OCI-LY7 (cell line): ENCODE data around the gene NEU2. TPM values are rescaled to one million over a fixed set of nuclear protein-coding genes. Genes with fewer than 3 reads are reported as not detected.

Experiments used
- BruUV-seq: library from RNA; stranded (reverse); fragments of 400-500 nt; replicated peaks from 2 replicates; lab custom pipeline; 2021; lab: Mats Ljungman, UMichigan
- CTCF ChIA-PET: fragments of 300-600 bp; sonication (Branson Sonifier 250); formaldehyde crosslinking; loops from one replicate; lab custom pipeline; 2022; ENCODE audit warnings: antibody characterized with exemption; ENCODE audit not compliant: unreplicated experiment; lab: Charles Lee
- POLR2A ChIA-PET: fragments of 300-600 bp; sonication (Branson Sonifier 250); formaldehyde crosslinking; loops from one replicate; lab custom pipeline; 2022; ENCODE audit warnings: antibody characterized with exemption; lab: Charles Lee
- DNase-seq: peaks from one replicate; pipeline ENCODE4 v3.0.0-alpha.2; 2015; ENCODE audit warnings: low spot score
- H2AFZ ChIP-seq: fragments of 200-600 bp; sonication (generic), shearing (Covaris generic); 2 replicates; pipeline ENCODE4 v1.6.1; 2014; ENCODE audit warnings: mild to moderate bottlenecking, antibody characterized with exemption, low read length, moderate library complexity
- H3K27ac ChIP-seq: fragments of 200-600 bp; sonication (generic); 2 replicates; pipeline ENCODE4 v1.5.1; 2014; ENCODE audit warnings: mixed run types, low read depth, mild to moderate bottlenecking, moderate library complexity, low read length, inconsistent platforms; ENCODE audit not compliant: poor library complexity, severe bottlenecking
- H3K36me3 ChIP-seq: fragments of 200-600 bp; sonication (generic); 2 replicates; pipeline ENCODE4 v1.6.1; 2014; ENCODE audit warnings: mild to moderate bottlenecking, antibody characterized with exemption, low read length, moderate library complexity, mixed read lengths; ENCODE audit not compliant: insufficient read depth
- H3K4me1 ChIP-seq: fragments of 200-600 bp; sonication (generic); 2 replicates; pipeline ENCODE4 v1.5.1; 2014; ENCODE audit warnings: mild to moderate bottlenecking, low read length; ENCODE audit not compliant: insufficient read depth, poor library complexity, severe bottlenecking
- H3K4me2 ChIP-seq: fragments of 200-600 bp; sonication (generic); 2 replicates; pipeline ENCODE4 v1.6.1; 2014; ENCODE audit warnings: mild to moderate bottlenecking, low read length
- H3K4me3 ChIP-seq: fragments of 200-600 bp; sonication (generic); 2 replicates; pipeline ENCODE4 v1.5.1; 2014; ENCODE audit warnings: mild to moderate bottlenecking, low read depth, low read length; ENCODE audit not compliant: poor library complexity, severe bottlenecking
- H3K79me2 ChIP-seq: fragments of 200-600 bp; sonication (generic); 2 replicates; pipeline ENCODE4 v1.6.1; 2016; ENCODE audit warnings: low read depth, mild to moderate bottlenecking, low read length, moderate library complexity, mixed read lengths; ENCODE audit not compliant: insufficient read depth
- H3K9me2 ChIP-seq: fragments of 200-600 bp; sonication (generic); 2 replicates; pipeline ENCODE4 v1.6.1; 2016; ENCODE audit warnings: mild to moderate bottlenecking, low read length, mixed read lengths; ENCODE audit not compliant: insufficient read depth
- H3K9me3 ChIP-seq: fragments of 200-600 bp; sonication (generic); 2 replicates; pipeline ENCODE4 v1.6.1; 2014; ENCODE audit warnings: mild to moderate bottlenecking, mixed run types, low read length, mixed read lengths
- H4K20me1 ChIP-seq: fragments of 200-600 bp; sonication (generic); 2 replicates; pipeline ENCODE4 v1.6.1; 2014; ENCODE audit warnings: mild to moderate bottlenecking, antibody characterized with exemption, low read length, moderate library complexity, mixed read lengths; ENCODE audit not compliant: insufficient read depth
- EZH2phosphoT487 ChIP-seq: fragments of 200-600 bp; sonication (generic); IDR thresholded peaks from 2 replicates; pipeline ENCODE4 v1.6.1; 2018; ENCODE audit warnings: low read depth, borderline replicate concordance, mild to moderate bottlenecking, mixed run types, antibody characterized with exemption, low read length, moderate library complexity, mixed read lengths
- intact Hi-C: fragments of 100-400 bp; cut with micrococcal nuclease; formaldehyde crosslinking; loops from one replicate; pipeline ENCODE4 v1.10.0; 2022; ENCODE audit not compliant: unreplicated experiment
- total RNA-seq, 2 experiments: library from RNA; depleted of rRNA in 1 of 2; stranded (reverse); fragments of >200 nt in 1 of 2; shearing (Covaris generic) in 1 of 2; gene quantifications; 2 replicates each; pipeline ENCODE4 v1.2.3, GENCODE V29; 2014 to 2022
- TF ChIP-seq, protein P1 (sequence below): fragments of 200-600 bp; sonication (generic); conservative IDR thresholded peaks from 2 replicates; pipeline ENCODE4 v1.5.1; 2014; ENCODE audit warnings: mild to moderate bottlenecking, antibody characterized with exemption, low read length, moderate library complexity, mixed read lengths

The NEU2 gene
- total RNA-seq, 2 experiments from 2014 or later = not detected

DNA sequence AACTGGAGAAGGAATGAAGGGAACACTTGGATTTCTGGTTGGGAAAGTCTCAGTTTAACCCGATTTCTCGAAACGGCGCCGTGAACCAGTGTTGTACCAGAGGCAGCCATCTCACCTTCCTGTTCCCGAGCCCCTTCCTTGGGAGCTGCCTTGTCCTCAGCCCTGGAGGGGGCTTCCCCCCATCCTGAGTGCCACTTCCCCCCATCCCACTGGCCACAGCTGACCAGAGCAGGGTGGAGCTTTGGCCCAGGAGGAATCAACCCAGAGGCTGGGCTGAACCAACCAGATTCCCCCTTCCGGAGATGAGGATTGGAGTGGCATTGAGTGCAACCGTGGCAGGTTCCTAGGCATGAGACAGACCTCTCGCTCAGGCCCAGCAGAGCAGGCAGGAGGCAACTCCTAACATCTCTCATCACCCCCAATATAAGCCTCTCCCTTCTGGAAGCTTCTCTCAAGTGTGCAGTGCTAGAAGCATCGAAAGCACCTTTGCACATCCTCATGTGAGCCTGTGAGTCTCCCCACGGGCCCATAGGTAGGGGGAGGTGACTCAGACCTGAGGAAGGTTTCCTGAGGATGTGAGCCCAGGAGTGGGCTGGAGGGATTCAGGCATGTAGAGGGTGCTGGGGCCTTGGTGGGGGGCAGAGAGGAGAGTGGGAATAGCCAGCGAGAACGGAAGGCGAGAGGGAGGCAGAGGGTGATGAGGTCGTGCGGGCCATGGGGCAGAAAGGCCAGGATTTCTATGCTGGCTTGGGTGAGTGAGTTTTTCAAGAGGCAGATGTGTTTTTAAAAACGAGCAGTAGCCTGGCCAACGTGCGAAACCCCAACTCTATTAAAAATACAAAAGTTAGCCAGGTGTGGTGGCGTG, 31.4 kb upstream of the NEU2 start:
- CTCF ChIA-PET = no interaction called here

DNA sequence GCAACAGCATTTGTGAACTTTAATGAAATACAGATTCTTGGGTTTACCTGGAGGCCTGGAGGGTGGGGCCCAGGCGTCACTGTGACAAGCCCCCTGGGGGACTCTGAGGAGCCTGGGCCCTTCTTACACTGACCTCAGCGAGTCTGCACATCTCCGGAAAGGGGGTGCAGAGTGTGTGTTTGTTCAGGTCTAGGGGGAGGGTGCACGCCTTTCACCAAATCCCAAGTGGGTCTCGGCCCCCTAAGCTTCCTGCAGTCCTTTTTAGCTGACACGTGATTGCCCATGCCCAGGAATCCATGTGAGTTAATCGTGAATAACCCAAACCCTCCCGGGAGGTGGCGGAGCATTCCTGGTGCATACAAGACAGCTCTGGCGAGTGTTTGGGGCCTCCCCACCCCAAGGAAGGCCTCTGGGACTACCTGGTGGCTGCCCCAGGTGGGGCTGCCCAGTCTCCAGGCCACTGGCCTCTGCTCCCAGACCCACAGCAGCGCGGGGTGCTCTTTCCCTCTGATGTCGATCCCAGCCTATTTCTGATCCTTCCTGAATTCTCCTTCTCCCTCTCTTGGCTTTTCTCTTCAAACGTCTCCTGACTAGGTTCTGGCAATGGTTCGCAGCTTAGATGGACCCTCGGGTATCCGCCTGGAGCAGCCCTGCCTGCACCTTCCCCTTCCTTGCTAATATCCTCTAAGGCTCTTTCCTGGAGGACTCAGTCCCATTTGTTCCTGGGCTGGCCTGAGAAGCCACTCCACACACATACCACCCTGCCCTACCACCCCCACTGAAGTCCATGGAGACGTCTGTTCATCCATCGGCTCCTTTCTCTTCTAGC, 29.4 kb upstream of the NEU2 start:
- no TSS peak for BruUV-seq
- TF ChIP-seq EZH2phosphoT487 = no peak
- TF ChIP-seq, protein P1, sequence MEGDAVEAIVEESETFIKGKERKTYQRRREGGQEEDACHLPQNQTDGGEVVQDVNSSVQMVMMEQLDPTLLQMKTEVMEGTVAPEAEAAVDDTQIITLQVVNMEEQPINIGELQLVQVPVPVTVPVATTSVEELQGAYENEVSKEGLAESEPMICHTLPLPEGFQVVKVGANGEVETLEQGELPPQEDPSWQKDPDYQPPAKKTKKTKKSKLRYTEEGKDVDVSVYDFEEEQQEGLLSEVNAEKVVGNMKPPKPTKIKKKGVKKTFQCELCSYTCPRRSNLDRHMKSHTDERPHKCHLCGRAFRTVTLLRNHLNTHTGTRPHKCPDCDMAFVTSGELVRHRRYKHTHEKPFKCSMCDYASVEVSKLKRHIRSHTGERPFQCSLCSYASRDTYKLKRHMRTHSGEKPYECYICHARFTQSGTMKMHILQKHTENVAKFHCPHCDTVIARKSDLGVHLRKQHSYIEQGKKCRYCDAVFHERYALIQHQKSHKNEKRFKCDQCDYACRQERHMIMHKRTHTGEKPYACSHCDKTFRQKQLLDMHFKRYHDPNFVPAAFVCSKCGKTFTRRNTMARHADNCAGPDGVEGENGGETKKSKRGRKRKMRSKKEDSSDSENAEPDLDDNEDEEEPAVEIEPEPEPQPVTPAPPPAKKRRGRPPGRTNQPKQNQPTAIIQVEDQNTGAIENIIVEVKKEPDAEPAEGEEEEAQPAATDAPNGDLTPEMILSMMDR = no peak
- intact Hi-C loops = no loop called here
- CTCF ChIA-PET = interaction anchor here (0.7 kb wide), 1 partner anchor 637 kb away, joined by 3 read pairs; no protein-coding TSS in a partner anchor
- no peak for DNase-seq
- H3K9me2 ChIP-seq = no peaks in the 10 kb centered on the region
- no peaks in the 10 kb centered on the region for H4K20me1 ChIP-seq
- H3K9me3 ChIP-seq = no peaks in the 10 kb centered on the region
- H3K4me3 ChIP-seq = no peak overlapping the region
- H3K4me2 ChIP-seq = no peak overlapping the region
- H3K36me3 ChIP-seq = no peaks in the 10 kb centered on the region
- H3K79me2 ChIP-seq = no peaks in the 10 kb centered on the region
- POLR2A ChIA-PET = interaction anchor here (0.7 kb wide), 1 partner anchor 16 kb away, joined by 4 read pairs; no protein-coding TSS in a partner anchor
- H2AFZ ChIP-seq = no peak overlapping the region
- H3K4me1 ChIP-seq = no peaks in the 10 kb centered on the region
- no peak overlapping the region for H3K27ac ChIP-seq

More for the DNA sequence above, 31.4 kb upstream of the NEU2 start:
- Histone ChIP-seq H3K4me1 (no peaks in the 10 kb centered on the region), H3K9me3 (no peaks in the 10 kb centered on the region), H3K79me2 (no peaks in the 10 kb centered on the region), H2AFZ (no peak overlapping the region), H3K36me3 (no peaks in the 10 kb centered on the region), H3K4me3 (no peak overlapping the region), H4K20me1 (no peaks in the 10 kb centered on the region), H3K9me2 (no peaks in the 10 kb centered on the region), H3K27ac (no peak overlapping the region), H3K4me2 (no peak overlapping the region)
- no TSS peak for BruUV-seq
- POLR2A ChIA-PET = no interaction called here
- TF ChIP-seq EZH2phosphoT487 = no peak
- TF ChIP-seq, protein P1 = no peak
- DNase-seq = no peak
- intact Hi-C loops = no loop called here
